ENCODE results near the gene MUSK. TPM values are rescaled to one million over a fixed set of nuclear protein-coding genes. Genes with fewer than 3 reads are reported as not detected.
A peak's percentile ranks its signal among the peaks of the same experiment; 100 is the strongest.

MUSK gene
- total RNA-seq, 1 donor from 2014 or later = not detected

DNA sequence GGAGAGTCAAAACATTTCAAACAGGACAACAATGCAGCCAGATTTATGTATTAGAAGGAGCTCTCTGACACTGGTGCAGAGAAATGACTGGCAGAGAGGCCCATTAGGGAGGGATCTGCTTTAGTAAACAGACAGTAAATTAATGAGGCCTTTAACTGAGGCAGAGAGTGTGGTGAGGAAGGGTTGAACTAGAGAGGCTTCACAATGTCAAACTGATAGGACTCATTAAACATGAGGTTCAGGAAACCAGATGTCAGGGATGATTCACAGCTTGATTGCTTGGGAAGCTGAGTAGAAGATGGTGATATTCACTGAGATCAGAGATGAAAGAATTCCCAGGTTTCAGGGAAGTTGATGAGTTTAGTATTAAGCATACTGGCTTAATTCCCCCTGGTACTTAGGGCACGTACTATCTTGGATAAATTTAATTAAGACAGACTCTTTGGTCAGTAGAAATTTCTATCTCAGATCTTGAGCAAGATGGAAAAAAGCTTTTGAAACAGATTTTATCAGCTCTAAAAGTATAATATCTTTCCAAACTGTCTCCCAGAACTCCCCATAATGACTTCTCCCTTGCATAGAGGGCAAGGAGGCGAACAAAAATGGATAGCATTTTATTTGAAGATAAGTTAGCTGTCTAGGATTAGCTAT lies 8.6 kb upstream of the MUSK start:
- H3K4me3 ChIP-seq = no peak overlapping the region
- no peaks in the 10 kb centered on the region for H3K9me3 ChIP-seq
- H3K27me3 ChIP-seq = no peaks in the 10 kb centered on the region
- TF ChIP-seq POLR2AphosphoS5 (IDR thresholded peaks at IDR 0.05; ENCODE audit: insufficient read depth in 1 of 2, low read depth in 1 of 2) = no peak
- TF ChIP-seq, protein P1, sequence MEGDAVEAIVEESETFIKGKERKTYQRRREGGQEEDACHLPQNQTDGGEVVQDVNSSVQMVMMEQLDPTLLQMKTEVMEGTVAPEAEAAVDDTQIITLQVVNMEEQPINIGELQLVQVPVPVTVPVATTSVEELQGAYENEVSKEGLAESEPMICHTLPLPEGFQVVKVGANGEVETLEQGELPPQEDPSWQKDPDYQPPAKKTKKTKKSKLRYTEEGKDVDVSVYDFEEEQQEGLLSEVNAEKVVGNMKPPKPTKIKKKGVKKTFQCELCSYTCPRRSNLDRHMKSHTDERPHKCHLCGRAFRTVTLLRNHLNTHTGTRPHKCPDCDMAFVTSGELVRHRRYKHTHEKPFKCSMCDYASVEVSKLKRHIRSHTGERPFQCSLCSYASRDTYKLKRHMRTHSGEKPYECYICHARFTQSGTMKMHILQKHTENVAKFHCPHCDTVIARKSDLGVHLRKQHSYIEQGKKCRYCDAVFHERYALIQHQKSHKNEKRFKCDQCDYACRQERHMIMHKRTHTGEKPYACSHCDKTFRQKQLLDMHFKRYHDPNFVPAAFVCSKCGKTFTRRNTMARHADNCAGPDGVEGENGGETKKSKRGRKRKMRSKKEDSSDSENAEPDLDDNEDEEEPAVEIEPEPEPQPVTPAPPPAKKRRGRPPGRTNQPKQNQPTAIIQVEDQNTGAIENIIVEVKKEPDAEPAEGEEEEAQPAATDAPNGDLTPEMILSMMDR (IDR thresholded peaks at IDR 0.05) = no peak
- no peak for TF ChIP-seq POLR2A (IDR thresholded peaks at IDR 0.05)
- intact Hi-C loops (cut with DNase I) = no loop called here
- H3K36me3 ChIP-seq = no peaks in the 10 kb centered on the region
- DNase-seq (ENCODE audit: extremely low spot score in 2 of 2) = no peak
- H3K4me1 ChIP-seq = no peaks in the 10 kb centered on the region
- H3K27ac ChIP-seq = peak overlapping the region; percentile 36

DNA sequence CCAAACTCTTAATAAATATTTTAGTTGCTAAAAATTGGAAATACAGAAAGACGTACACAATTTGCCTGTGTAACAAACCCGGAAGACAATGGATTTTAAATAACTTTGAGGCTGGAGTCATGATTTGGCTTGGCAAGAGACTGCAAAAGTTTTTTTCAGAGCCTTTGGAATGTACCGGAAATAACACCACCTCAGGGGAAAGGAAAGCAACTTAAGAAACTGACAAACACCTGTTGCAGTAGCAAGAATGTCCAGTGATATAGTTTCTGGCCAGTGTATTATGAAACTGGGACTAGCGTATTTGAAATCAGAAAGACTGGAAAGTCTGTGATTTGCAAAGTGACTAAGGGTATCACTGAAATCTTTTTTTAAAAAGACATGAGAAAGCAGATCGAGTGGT lies 842 bp downstream of the MUSK start:
- no peaks in the 10 kb centered on the region for H3K36me3 ChIP-seq
- intact Hi-C loops (cut with DNase I) = no loop called here
- TF ChIP-seq, protein P1 (IDR thresholded peaks at IDR 0.05) = no peak
- TF ChIP-seq POLR2A (IDR thresholded peaks at IDR 0.05) (no peak), POLR2AphosphoS5 (IDR thresholded peaks at IDR 0.05; ENCODE audit: insufficient read depth in 1 of 2, low read depth in 1 of 2) (no peak)
- H3K4me1 ChIP-seq = no peaks in the 10 kb centered on the region
- H3K27me3 ChIP-seq = no peaks in the 10 kb centered on the region
- H3K9me3 ChIP-seq = no peaks in the 10 kb centered on the region
- no peak overlapping the region for H3K27ac ChIP-seq
- no peak overlapping the region for H3K4me3 ChIP-seq
- no peak for DNase-seq (ENCODE audit: extremely low spot score in 2 of 2)

DNA sequence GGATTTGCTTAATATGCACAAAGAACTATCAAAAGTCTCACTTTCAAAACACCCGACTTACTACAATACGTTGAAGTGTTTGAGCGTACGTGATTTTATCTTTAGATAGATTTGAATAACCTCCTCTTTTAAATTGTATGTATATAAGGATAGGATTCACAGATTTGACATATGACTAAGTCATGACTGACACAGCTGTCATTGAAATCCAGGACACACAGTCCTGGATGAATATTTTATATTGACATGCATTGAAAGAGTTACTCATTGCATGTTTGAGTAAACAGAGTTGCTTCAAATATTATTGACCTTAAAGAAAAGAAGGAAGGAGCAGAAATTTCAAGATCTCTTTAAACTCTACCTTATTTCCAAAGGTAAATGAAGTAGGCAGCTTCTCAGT lies 3.3 kb downstream of the MUSK start:
- Histone ChIP-seq H3K9me3 (no peaks in the 10 kb centered on the region), H3K4me1 (no peaks in the 10 kb centered on the region), H3K36me3 (no peaks in the 10 kb centered on the region), H3K4me3 (no peak overlapping the region), H3K27me3 (no peaks in the 10 kb centered on the region), H3K27ac (no peak overlapping the region)
- TF ChIP-seq POLR2A (IDR thresholded peaks at IDR 0.05) = no peak
- TF ChIP-seq, protein P1 (IDR thresholded peaks at IDR 0.05) = no peak
- TF ChIP-seq POLR2AphosphoS5 (IDR thresholded peaks at IDR 0.05; ENCODE audit: insufficient read depth in 1 of 2, low read depth in 1 of 2) = no peak
- no peak for DNase-seq (ENCODE audit: extremely low spot score in 2 of 2)
- intact Hi-C loops (cut with DNase I) = no loop called here

DNA sequence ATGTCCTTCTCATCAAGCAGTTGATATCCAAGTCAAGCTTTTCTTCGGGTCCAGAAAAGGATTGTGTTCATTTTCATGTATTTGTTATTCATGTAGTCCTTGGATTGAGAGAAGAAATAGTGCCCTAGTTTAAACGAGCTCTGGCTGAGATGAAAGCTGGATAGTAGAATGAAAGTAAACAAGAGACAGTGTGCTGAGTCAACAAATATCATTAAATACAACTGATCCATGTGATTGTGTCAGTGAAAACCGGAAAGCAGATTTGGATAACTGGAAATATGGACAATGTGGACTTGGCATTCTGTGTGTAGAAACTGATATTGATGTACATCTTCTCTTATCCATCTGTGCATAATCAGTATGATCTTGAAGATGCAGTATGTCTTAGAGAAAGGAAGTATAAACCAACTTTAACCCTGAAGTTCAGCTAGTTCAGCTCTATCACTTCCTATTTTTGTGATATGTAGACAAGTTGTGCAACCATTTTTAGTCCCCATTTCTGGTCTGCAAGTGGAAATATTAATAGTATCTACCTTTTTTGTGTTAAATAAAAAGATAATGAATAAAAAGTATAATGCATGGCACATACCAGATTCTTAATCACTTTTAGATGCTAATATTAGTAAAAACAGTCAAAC lies 4.4 kb downstream of the MUSK start:
- Histone ChIP-seq H3K27me3 (no peaks in the 10 kb centered on the region), H3K4me1 (no peaks in the 10 kb centered on the region), H3K27ac (no peak overlapping the region), H3K4me3 (no peak overlapping the region), H3K9me3 (no peaks in the 10 kb centered on the region), H3K36me3 (no peaks in the 10 kb centered on the region)
- intact Hi-C loops (cut with DNase I) = no loop called here
- DNase-seq (ENCODE audit: extremely low spot score in 2 of 2) = no peak
- TF ChIP-seq POLR2AphosphoS5 (IDR thresholded peaks at IDR 0.05; ENCODE audit: insufficient read depth in 1 of 2, low read depth in 1 of 2) = no peak
- TF ChIP-seq, protein P1 (IDR thresholded peaks at IDR 0.05) = no peak
- TF ChIP-seq POLR2A (IDR thresholded peaks at IDR 0.05) = no peak

DNA sequence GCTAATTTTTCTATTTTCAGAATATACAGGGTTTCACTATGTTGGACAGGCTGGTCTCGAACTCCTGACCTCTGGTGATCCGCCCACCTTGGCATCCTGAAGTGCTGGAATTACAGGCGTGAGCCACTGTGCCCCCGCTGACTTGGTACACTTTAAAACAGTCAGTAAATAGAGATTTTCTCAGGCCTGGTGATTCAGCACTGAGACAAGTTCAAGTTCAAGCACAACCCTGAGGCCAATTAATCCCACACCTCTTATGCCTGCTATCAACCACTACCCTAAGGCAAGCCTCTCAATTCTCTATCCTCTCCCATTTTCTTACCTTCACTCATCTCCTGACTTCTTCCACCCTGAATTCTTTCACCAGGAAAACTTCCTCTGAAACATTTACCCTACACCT lies 18.9 kb downstream of the MUSK start:
- no peak for TF ChIP-seq POLR2AphosphoS5 (IDR thresholded peaks at IDR 0.05; ENCODE audit: insufficient read depth in 1 of 2, low read depth in 1 of 2)
- TF ChIP-seq, protein P1 (IDR thresholded peaks at IDR 0.05) = no peak
- no peak for TF ChIP-seq POLR2A (IDR thresholded peaks at IDR 0.05)
- H3K27ac ChIP-seq = no peak overlapping the region
- no peaks in the 10 kb centered on the region for H3K9me3 ChIP-seq
- no peak for DNase-seq (ENCODE audit: extremely low spot score in 2 of 2)
- no peak overlapping the region for H3K4me3 ChIP-seq
- intact Hi-C loops (cut with DNase I) = no loop called here
- no peaks in the 10 kb centered on the region for H3K27me3 ChIP-seq
- H3K36me3 ChIP-seq = no peaks in the 10 kb centered on the region
- no peaks in the 10 kb centered on the region for H3K4me1 ChIP-seq
